ENCODE data around the gene HOXC12. TPM values are rescaled to one million over a fixed set of nuclear protein-coding genes. Genes with fewer than 3 reads are reported as not detected.

HOXC12 gene
- total RNA-seq, 2 experiments from 2014 or later, result not detected

- no TSS peak for BruUV-seq (replicated peaks)
- Histone ChIP-seq H3K4me3 (ENCODE audit: low read depth, low read length, poor library complexity, severe bottlenecking) (no peak overlapping the region), H2AFZ (ENCODE audit: low read length) (no peak overlapping the region), H3K79me2 (ENCODE audit: insufficient read depth, low read depth, low read length) (no peaks in the 10 kb centered on the region), H3K36me3 (ENCODE audit: insufficient read depth, low read length) (no peaks in the 10 kb centered on the region), H4K20me1 (ENCODE audit: insufficient read depth, low read length) (no peaks in the 10 kb centered on the region), H3K4me2 (ENCODE audit: low read length) (no peak overlapping the region), H3K9me3 (ENCODE audit: low read length) (no peaks in the 10 kb centered on the region), H3K9me2 (ENCODE audit: insufficient read depth, low read length) (no peaks in the 10 kb centered on the region), H3K27ac (ENCODE audit: low read depth, low read length, poor library complexity, severe bottlenecking) (no peak overlapping the region), H3K4me1 (ENCODE audit: insufficient read depth, low read length, poor library complexity, severe bottlenecking) (no peaks in the 10 kb centered on the region)
- intact Hi-C loops (cut with micrococcal nuclease; ENCODE audit: unreplicated experiment), result no loop called here
- TF ChIP-seq EZH2phosphoT487 (IDR thresholded peaks at IDR 0.05; ENCODE audit: borderline replicate concordance, low read depth, low read length), result no peak
- no peak for TF ChIP-seq CTCF (conservative IDR thresholded peaks at IDR 0.05; ENCODE audit: low read length)
- ChIA-PET CTCF (ENCODE audit: unreplicated experiment) (interaction anchor here (0.6 kb wide), 1 partner anchor 275 kb away, joined by 4 read pairs; no protein-coding TSS in a partner anchor), POLR2A (interaction anchor here (0.5 kb wide), 1 partner anchor 18 kb away, joined by 3 read pairs; no protein-coding TSS in a partner anchor)
- DNase-seq (ENCODE audit: low spot score), result no peak
Measured at GRCh38 chr12:53935383-53936341, 19.0 kb upstream of the HOXC12 start.

DNA sequence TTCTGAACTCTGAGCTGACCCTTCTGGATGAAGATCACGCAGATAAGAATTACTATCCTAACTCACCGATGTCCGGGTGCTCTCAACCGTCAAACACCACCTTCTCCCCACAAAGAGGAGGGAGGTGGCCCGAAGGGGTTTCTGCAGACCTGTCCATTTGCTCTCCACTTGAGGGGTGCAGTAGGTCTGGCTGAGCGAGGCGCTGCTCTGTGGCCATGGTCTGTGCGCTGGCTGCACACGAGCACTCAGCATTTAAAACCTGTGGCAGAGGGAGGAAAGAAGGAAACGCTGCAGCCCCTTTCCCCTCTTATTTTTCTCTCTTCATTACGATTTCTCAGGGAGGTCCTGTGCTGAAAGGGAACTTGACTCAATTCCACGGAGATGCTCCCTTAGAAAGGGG is 17.6 kb upstream of the HOXC12 start:
- no peak overlapping the region for H3K4me2 ChIP-seq (ENCODE audit: low read length)
- no peak for DNase-seq (ENCODE audit: low spot score)
- H3K4me1 ChIP-seq (ENCODE audit: insufficient read depth, low read length, poor library complexity, severe bottlenecking), result no peaks in the 10 kb centered on the region
- intact Hi-C loops (cut with micrococcal nuclease; ENCODE audit: unreplicated experiment), result no loop called here
- no TSS peak for BruUV-seq (replicated peaks)
- H3K79me2 ChIP-seq (ENCODE audit: insufficient read depth, low read depth, low read length), result no peaks in the 10 kb centered on the region
- ChIA-PET CTCF (ENCODE audit: unreplicated experiment) (no interaction called here), POLR2A (no interaction called here)
- H3K27ac ChIP-seq (ENCODE audit: low read depth, low read length, poor library complexity, severe bottlenecking), result no peak overlapping the region
- no peaks in the 10 kb centered on the region for H3K9me2 ChIP-seq (ENCODE audit: insufficient read depth, low read length)
- H3K4me3 ChIP-seq (ENCODE audit: low read depth, low read length, poor library complexity, severe bottlenecking), result no peak overlapping the region
- no peak overlapping the region for H2AFZ ChIP-seq (ENCODE audit: low read length)
- no peak for TF ChIP-seq CTCF (conservative IDR thresholded peaks at IDR 0.05; ENCODE audit: low read length)
- TF ChIP-seq EZH2phosphoT487 (IDR thresholded peaks at IDR 0.05; ENCODE audit: borderline replicate concordance, low read depth, low read length), result no peak
- no peaks in the 10 kb centered on the region for H3K9me3 ChIP-seq (ENCODE audit: low read length)
- H4K20me1 ChIP-seq (ENCODE audit: insufficient read depth, low read length), result no peaks in the 10 kb centered on the region
- no peaks in the 10 kb centered on the region for H3K36me3 ChIP-seq (ENCODE audit: insufficient read depth, low read length)

All from OCI-LY7 (cell line).